Measurements from ENCODE around the gene ZNF10. TPM values are rescaled to one million over a fixed set of nuclear protein-coding genes. Genes with fewer than 3 reads are reported as not detected.

Gene ZNF10
- total RNA-seq: 10 to 100 TPM in 3 of 4 donors, 1 to 10 TPM in 1; 5.7 to 33.1 (median 16.2) TPM

DNA sequence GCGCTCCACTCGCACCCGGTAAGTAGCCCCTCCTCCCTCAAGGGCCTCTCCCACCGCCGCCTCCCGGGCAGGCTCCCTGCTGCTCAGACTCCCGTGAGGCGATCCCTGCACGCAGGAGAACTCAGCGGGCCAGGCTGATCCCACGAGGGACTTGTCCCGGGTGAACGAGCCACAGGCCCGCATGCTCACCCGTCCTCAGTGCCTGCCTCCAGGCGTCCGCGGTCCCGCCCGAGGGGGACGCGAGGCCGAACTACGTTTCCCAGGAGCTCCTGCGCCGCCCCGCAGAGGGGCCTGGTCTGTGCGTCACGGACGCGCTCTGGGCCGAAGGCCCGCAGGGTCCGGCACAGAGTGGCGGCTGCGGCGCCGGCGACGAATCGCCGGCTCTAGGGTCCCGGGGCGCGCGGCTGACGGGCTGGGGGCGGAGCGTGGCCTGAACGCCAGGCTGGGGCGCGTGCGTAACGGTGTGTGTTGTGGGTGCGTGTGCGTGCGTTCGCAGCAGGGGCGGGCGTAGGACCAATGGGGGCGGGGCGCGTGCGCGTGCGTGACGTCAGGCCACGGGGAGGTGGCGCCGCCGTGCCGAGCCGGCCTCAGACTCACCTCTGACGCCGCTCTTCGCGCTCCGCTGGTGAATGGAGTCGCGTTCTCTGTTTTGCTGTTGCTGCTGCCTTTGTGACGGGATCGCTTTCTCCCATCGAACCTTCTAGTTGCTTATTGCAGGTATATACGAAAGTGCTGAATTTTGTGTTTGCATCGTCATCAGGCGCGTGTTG is at the start of gene ZNF10, which contains the start of gene ZNF891:
Gene ZNF10 (plus strand): TSS at position 590 of the 770 bp plus-strand sequence. CDS start 13,866 bp downstream, outside the sequence.
Gene ZNF891 (minus strand): TSS at position 237 of the 770 bp plus-strand sequence. CDS start 8,356 bp downstream, outside the sequence.
- peaks cover 4 to 71% (median 5%) of the 10 kb centered on the region in 3 donors for H3K36me3 ChIP-seq
- 0 to 2% methylated on average over 21 to 70 of the region's 87 CpGs for WGBS, 2 donors
- peaks cover 0 to 76% (median 35%) of the 10 kb centered on the region in 4 donors for H3K9me3 ChIP-seq
- peak within 1 kb of the TSS; percentile 91 to 97 (median 96) for H3K27ac ChIP-seq
- H3K27me3 ChIP-seq: no peaks in the 10 kb centered on the region
- peak within 1 kb of the TSS; percentile 90 to 96 (median 92) for H3K4me3 ChIP-seq
- H3K4me1 ChIP-seq: peaks cover 0 to 14% (median 3%) of the 10 kb centered on the region in 4 donors
- TF ChIP-seq CTCF (IDR thresholded peaks at IDR 0.05): peak in 1 of 5 experiments; percentile 34
- TF ChIP-seq EP300 (IDR thresholded peaks at IDR 0.05): peak; percentile 43 to 95
- TF ChIP-seq POLR2A (IDR thresholded peaks at IDR 0.05): peak; percentile 41 to 84
- peak; percentile 91 to 93 for DNase-seq (ENCODE audit: low spot score in 2 of 2)

GRCh38 chr12:133081159-133081780 is 49.2 kb upstream of the ZNF10 start:
- peaks cover 0 to 13% (median 5%) of the 10 kb centered on the region in 4 donors for H3K4me1 ChIP-seq
- peaks cover 9 to 48% (median 29%) of the 10 kb centered on the region in 3 donors for H3K36me3 ChIP-seq
- TF ChIP-seq EP300 (IDR thresholded peaks at IDR 0.05): no peak
- no peak for TF ChIP-seq POLR2A (IDR thresholded peaks at IDR 0.05)
- no peak for TF ChIP-seq CTCF (IDR thresholded peaks at IDR 0.05)
- DNase-seq (ENCODE audit: low spot score in 2 of 2): no peak
- peak overlapping the region; percentile 64 to 91 (median 85) for H3K4me3 ChIP-seq
- H3K27ac ChIP-seq: peak overlapping the region; percentile 96 to 99 (median 97)
- peaks cover 0 to 83% (median 37%) of the 10 kb centered on the region in 4 donors for H3K9me3 ChIP-seq
- H3K27me3 ChIP-seq: no peaks in the 10 kb centered on the region
- 25 to 26% methylated on average over 17 of the region's 17 CpGs for WGBS, 2 donors

DNA sequence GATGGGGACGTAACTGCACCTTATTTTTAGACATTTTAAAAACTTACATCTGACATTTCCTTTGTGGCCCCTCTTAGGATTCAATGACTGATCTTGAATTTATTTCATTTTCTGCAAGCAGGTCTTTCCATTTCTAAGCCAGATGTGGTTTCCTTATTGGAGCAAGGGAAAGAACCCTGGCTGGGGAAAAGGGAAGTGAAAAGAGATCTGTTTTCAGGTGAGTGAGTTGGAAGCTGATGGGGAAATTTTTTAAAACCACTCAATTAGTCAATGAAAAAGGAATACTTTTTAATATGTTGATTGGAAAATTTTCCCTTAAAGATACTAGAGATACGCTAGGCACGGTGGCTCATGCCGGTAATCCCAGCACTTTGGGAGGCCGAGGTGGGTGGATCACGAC is 47.1 kb upstream of the ZNF10 start:
- DNase-seq (ENCODE audit: low spot score in 2 of 2): no peak
- Histone ChIP-seq H3K27ac (no peak overlapping the region), H3K9me3 (peaks cover 0 to 83% (median 45%) of the 10 kb centered on the region in 4 donors), H3K36me3 (peaks cover 14 to 69% (median 35%) of the 10 kb centered on the region in 3 donors), H3K27me3 (no peaks in the 10 kb centered on the region), H3K4me3 (no peak overlapping the region), H3K4me1 (peaks cover 0 to 13% (median 5%) of the 10 kb centered on the region in 4 donors)
- no peak for TF ChIP-seq POLR2A (IDR thresholded peaks at IDR 0.05)
- no peak for TF ChIP-seq EP300 (IDR thresholded peaks at IDR 0.05)
- no peak for TF ChIP-seq CTCF (IDR thresholded peaks at IDR 0.05)
- 94 to 95% methylated on average over 6 of the region's 6 CpGs for WGBS, 2 donors

- H3K36me3 ChIP-seq: peaks cover 14 to 100% (median 36%) of the 10 kb centered on the region in 3 donors
- DNase-seq (ENCODE audit: low spot score in 2 of 2): no peak
- peaks cover 40 to 100% (median 73%) of the 10 kb centered on the region in 4 donors for H3K9me3 ChIP-seq
- no peaks in the 10 kb centered on the region for H3K4me1 ChIP-seq
- H3K4me3 ChIP-seq: no peak overlapping the region
- H3K27me3 ChIP-seq: no peaks in the 10 kb centered on the region
- no peak overlapping the region for H3K27ac ChIP-seq
- no peak for TF ChIP-seq POLR2A (IDR thresholded peaks at IDR 0.05)
- no peak for TF ChIP-seq EP300 (IDR thresholded peaks at IDR 0.05)
- TF ChIP-seq CTCF (IDR thresholded peaks at IDR 0.05): no peak
- 94 to 99% methylated on average over 3 of the region's 3 CpGs for WGBS, 2 donors
Observed at GRCh38 chr12:133105620-133106019, 24.8 kb upstream of the ZNF10 start.
